ENCODE data around the gene LMBR1. TPM values are rescaled to one million over a fixed set of nuclear protein-coding genes. Genes with fewer than 3 reads are reported as not detected.

Gene LMBR1
- total and polyA plus RNA-seq, 2 of the 13 experiments (the other 11 are each of a cell fraction or from before 2014, with no cell fraction given), result 20.9 to 39.6 TPM

- BruUV-seq (replicated peaks), result no TSS peak
- in situ Hi-C loops (cut with HindIII; ENCODE audit: extremely low pct_ligation_motif_present, low pct_unique_long_range_greater_than_20kb), result no loop called here
- no peak for ATAC-seq
Measured at GRCh38 chr7:156677374-156678054, 215.5 kb downstream of the LMBR1 start.

GRCh38 chr7:156676263-156676662 is 216.7 kb downstream of the LMBR1 start:
- Histone ChIP-seq H3K4me1 (ENCODE audit: insufficient read depth, low read length) (no peaks in the 10 kb centered on the region), H3K4me3 (replicated peaks in 1 of 3; ENCODE audit: insufficient read depth in 1 of 3, low read depth in 2 of 3, low read length in 3 of 3) (no peak overlapping the region), H3K9ac (ENCODE audit: insufficient read depth, low read depth, low read length) (no peak overlapping the region), H3K79me2 (ENCODE audit: insufficient read depth, low read length) (no peaks in the 10 kb centered on the region), H3K9me3 (ENCODE audit: low read length) (no peaks in the 10 kb centered on the region), H3K36me3 (replicated peaks in 1 of 2; ENCODE audit: control insufficient read depth in 1 of 2, insufficient read depth in 2 of 2, low read length in 2 of 2) (peaks cover 4 to 31% of the 10 kb centered on the region in 2 experiments; a peak in 2 of 5 replicates), H4K20me1 (ENCODE audit: insufficient read depth, low read length) (no peaks in the 10 kb centered on the region), H2AFZ (ENCODE audit: low read length) (no peak overlapping the region), H3K27me3 (ENCODE audit: control insufficient read depth in 1 of 2, insufficient read depth in 2 of 2, low read length in 2 of 2) (no peaks in the 10 kb centered on the region), H3K4me2 (ENCODE audit: low read depth, low read length) (no peak overlapping the region), H3K27ac (ENCODE audit: extremely low read length, insufficient read depth, low read length) (no peak overlapping the region)
- in situ Hi-C loops (cut with HindIII; ENCODE audit: extremely low pct_ligation_motif_present, low pct_unique_long_range_greater_than_20kb), result no loop called here
- ATAC-seq (no peak), FAIRE-seq (no peak), DNase-seq (ENCODE audit: low spot score) (no peak)
- no peak for TF ChIP-seq ZNF629 (CRISPR knock-in tag; conservative IDR thresholded peaks at IDR 0.05)
- TF ChIP-seq FOSL2 (CRISPR knock-in tag; IDR thresholded peaks at IDR 0.05), result no peak
- TF ChIP-seq ZBTB49 (CRISPR knock-in tag; IDR thresholded peaks at IDR 0.05; ENCODE audit: borderline replicate concordance), result no peak
- no peak for TF ChIP-seq ZNF660 (CRISPR knock-in tag; IDR thresholded peaks at IDR 0.05; ENCODE audit: borderline replicate concordance, low read depth)
- TF ChIP-seq ZNF607 (CRISPR knock-in tag; IDR thresholded peaks at IDR 0.05; ENCODE audit: borderline replicate concordance), result no peak
- TF ChIP-seq ZNF224 (CRISPR knock-in tag; IDR thresholded peaks at IDR 0.05), result no peak
- ChIA-PET POLR2A (no interaction called here), CTCF (ENCODE audit: low intra/inter-chr PET ratio, low total read pairs) (no interaction called here)
- intact Hi-C loops (cut with micrococcal nuclease; ENCODE audit: unreplicated experiment), result no loop called here
- BruUV-seq (replicated peaks), result no TSS peak
- 88% methylated on average over 18 of the region's 19 CpGs for WGBS (ENCODE audit: low lambda C conversion rate)

More at GRCh38 chr7:156677374-156678054, 215.5 kb downstream of the LMBR1 start:
- Histone ChIP-seq H4K20me1 (ENCODE audit: insufficient read depth, low read length) (no peaks in the 10 kb centered on the region), H3K4me1 (ENCODE audit: insufficient read depth, low read length) (no peaks in the 10 kb centered on the region), H3K27ac (ENCODE audit: extremely low read length, insufficient read depth, low read length) (no peak overlapping the region), H3K27me3 (ENCODE audit: control insufficient read depth in 1 of 2, insufficient read depth in 2 of 2, low read length in 2 of 2) (no peaks in the 10 kb centered on the region), H3K4me2 (ENCODE audit: low read depth, low read length) (no peak overlapping the region), H3K9me3 (ENCODE audit: low read length) (no peaks in the 10 kb centered on the region), H3K9ac (ENCODE audit: insufficient read depth, low read depth, low read length) (no peak overlapping the region), H3K4me3 (replicated peaks in 1 of 3; ENCODE audit: insufficient read depth in 1 of 3, low read depth in 2 of 3, low read length in 3 of 3) (no peak overlapping the region), H2AFZ (ENCODE audit: low read length) (no peak overlapping the region), H3K79me2 (ENCODE audit: insufficient read depth, low read length) (no peaks in the 10 kb centered on the region), H3K36me3 (replicated peaks in 1 of 2; ENCODE audit: control insufficient read depth in 1 of 2, insufficient read depth in 2 of 2, low read length in 2 of 2) (peaks cover 9 to 38% of the 10 kb centered on the region in 2 experiments)
- DNase-seq (ENCODE audit: low spot score) (no peak), FAIRE-seq (no peak)
- POLR2A ChIA-PET, result no interaction called here
- CTCF ChIA-PET (ENCODE audit: low intra/inter-chr PET ratio, low total read pairs), result no interaction called here
- WGBS (ENCODE audit: low lambda C conversion rate), result 99% methylated on average over 8 of the region's 9 CpGs
- TF ChIP-seq HMG20B (CRISPR knock-in tag; conservative IDR thresholded peaks at IDR 0.05) (no peak), NFE2L2 (IDR thresholded peaks at IDR 0.05; ENCODE audit: low read length) (peak; percentile 21; the same call in 1 of the 2 replicates), SAP130 (CRISPR knock-in tag; IDR thresholded peaks at IDR 0.05; ENCODE audit: low read depth) (no peak)
- intact Hi-C loops (cut with micrococcal nuclease; ENCODE audit: unreplicated experiment), result no loop called here

Measured in HepG2 (cell line).